22Rv1 (cell line): Measurements from ENCODE around the gene PRR3.

Experiments
- H3K27ac ChIP-seq: fragments of 450-650 bp; 2 replicates; pipeline ENCODE4 v1.5.1; 2017
- ZFX ChIP-seq: fragments of 450-650 bp; IDR thresholded peaks from 2 replicates; pipeline ENCODE4 v1.6.1; 2017; ENCODE audit warnings: antibody characterized with exemption, borderline replicate concordance
- TF ChIP-seq, protein P1 (sequence below): fragments of 450-650 bp; IDR thresholded peaks from 2 replicates; pipeline ENCODE4 v1.5.1; 2017; ENCODE audit warnings: mild to moderate bottlenecking

PRR3 gene

DNA sequence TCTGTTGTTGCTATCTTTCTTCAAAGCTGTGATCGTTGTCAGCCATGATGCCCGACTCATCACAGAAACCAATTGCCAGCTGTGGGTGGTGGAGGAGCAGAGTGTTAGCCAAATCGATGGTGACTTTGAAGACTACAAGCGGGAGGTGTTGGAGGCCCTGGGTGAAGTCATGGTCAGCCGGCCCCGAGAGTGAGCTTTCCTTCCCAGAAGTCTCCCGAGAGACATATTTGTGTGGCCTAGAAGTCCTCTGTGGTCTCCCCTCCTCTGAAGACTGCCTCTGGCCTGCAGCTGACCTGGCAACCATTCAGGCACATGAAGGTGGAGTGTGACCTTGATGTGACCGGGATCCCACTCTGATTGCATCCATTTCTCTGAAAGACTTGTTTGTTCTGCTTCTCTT, 33.4 kb downstream of the PRR3 start:
- TF ChIP-seq, protein P1, sequence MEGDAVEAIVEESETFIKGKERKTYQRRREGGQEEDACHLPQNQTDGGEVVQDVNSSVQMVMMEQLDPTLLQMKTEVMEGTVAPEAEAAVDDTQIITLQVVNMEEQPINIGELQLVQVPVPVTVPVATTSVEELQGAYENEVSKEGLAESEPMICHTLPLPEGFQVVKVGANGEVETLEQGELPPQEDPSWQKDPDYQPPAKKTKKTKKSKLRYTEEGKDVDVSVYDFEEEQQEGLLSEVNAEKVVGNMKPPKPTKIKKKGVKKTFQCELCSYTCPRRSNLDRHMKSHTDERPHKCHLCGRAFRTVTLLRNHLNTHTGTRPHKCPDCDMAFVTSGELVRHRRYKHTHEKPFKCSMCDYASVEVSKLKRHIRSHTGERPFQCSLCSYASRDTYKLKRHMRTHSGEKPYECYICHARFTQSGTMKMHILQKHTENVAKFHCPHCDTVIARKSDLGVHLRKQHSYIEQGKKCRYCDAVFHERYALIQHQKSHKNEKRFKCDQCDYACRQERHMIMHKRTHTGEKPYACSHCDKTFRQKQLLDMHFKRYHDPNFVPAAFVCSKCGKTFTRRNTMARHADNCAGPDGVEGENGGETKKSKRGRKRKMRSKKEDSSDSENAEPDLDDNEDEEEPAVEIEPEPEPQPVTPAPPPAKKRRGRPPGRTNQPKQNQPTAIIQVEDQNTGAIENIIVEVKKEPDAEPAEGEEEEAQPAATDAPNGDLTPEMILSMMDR = no peak
- TF ChIP-seq ZFX = no peak
- H3K27ac ChIP-seq = no peak overlapping the region

DNA sequence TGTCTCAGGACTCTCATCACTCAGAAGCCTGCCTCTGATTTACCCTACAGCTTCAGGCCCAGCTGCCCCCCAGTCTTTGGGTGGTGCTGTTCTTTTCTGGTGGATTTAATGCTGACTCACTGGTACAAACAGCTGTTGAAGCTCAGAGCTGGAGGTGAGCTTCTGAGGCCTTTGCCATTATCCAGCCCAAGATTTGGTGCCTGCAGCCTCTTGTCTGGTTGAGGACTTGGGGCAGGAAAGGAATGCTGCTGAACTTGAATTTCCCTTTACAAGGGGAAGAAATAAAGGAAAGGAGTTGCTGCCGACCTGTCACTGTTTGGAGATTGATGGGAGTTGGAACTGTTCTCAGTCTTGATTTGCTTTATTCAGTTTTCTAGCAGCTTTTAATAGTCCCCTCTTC, 33.9 kb downstream of the PRR3 start:
- H3K27ac ChIP-seq = no peak overlapping the region
- TF ChIP-seq, protein P1 = no peak
- no peak for TF ChIP-seq ZFX

DNA sequence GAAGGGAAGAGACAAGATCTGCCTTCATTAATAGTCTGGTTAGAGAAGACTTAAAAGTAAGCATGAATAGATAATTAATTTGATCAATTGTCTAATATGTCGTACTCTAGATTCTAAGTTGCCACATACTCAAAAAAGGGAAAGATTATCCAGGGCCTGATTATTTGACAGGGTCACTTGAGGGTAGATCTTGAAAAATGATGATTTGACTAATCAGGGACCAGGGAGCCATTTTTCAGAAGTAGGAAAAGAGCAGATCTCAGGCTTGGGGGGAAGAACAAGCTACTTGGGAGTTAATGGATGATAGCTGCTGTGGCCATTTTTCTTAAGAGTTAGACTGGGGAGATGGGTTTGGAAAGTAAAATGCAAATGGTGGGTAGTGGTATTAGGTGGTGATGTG, 35.2 kb downstream of the PRR3 start:
- TF ChIP-seq ZFX = no peak
- TF ChIP-seq, protein P1 = no peak
- H3K27ac ChIP-seq = no peak overlapping the region

DNA sequence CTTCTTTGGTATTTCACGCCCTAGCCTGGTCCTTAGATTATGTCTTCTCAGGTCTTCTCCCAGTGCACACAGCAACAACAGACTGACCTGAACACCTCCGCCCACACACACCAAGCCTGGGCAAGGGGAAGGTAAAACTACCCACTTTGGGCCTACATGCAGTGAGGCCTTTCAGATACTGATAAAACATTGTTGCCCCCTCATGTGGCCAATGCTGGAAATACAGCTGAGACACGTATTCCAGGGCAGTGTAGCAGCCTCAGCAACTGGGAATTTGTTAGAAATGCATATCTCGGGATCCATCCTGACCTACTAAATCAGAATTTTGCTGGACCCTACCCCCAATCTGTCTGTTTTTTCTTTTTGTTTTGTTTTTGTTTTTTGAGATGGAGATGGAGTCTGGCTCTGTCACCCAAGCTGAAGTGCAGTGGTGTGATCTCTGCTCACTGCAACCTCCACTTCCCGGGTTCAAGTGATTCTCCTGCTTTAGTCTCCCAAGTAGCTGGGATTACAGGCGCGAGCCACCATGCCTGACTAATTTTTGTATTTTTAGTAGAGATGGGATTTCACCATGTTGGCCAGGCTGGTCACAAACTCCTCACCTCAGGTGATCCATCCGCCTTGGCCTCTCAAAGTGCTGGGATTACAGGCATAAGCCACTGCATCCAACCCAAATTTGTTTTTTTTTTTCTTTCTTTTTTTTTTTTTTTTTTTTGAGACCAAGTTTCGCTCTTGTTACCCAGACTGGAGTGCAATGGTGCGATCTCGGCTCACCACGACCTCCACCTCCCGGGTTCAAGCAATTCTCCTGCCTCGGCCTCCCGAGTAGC, 40.4 kb downstream of the PRR3 start:
- 0 out of 2 replicates have a peak overlapping the region, but pooled peaks have one; percentile 10 for H3K27ac ChIP-seq
- TF ChIP-seq, protein P1 = peak; percentile 86

DNA sequence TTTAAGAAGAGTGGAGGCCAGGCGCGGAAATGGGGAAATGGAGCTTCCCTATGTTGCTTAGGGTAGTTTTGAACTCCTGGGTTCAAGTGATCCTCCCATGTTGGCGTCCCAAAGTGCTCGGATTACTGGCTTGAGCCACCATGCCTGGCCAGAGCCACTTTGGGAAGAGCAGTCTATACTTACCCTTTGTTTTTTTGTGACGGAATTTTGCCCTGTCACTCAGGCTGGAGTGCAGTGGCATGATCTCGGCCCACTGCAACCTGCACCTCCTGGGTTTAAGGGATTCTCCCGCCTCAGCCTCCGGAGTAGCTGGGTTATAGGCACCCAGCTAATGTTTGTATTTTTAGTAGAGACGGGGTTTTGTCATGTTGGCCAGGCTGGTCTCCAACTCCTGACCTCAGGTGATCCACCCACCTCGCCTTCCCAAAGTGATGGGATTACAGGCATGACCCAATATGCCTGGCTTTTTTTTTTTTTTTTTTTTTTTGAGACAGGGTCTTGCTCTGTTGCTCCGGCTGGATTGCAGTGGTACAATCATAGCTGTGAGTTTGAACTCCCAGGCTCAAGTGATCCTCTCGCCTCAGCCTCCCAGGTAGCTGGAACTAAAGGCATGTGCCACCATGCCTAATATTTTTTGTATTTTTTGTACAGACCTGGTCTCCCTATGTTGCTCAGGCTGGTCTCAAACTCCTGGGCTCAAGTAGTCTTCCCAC, 42.0 kb downstream of the PRR3 start:
- peak overlapping the region; percentile 36 for H3K27ac ChIP-seq
- no peak for TF ChIP-seq ZFX
- TF ChIP-seq, protein P1 = no peak

GRCh38 chr6:30599625-30600324, 42.7 kb downstream of the PRR3 start:
- no peak for TF ChIP-seq ZFX
- TF ChIP-seq, protein P1 = no peak
- peak overlapping the region; percentile 36 for H3K27ac ChIP-seq

DNA sequence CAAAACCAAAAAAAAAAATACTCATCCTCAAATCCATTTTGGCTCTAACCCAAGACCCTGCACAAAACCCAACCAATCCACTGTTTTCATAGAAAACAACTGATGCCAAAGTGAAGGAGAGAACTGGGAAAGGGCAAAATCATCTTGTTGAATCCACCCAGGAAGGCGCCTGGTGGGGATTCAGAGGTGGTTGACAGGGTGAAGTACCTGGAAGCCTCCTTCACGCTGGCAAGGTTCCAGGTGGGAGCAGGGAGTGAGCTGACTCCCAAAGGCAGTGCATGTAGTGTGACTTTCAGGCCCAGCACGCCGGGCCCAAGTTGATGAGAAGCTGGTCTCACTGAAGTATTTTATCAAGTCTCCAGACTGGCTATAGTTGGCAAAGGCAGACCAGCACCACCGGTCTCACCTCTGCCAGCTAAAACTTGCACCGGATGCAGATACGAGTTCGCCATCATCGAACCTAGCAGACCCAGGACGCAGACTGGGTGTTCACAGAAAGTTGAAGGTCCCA, 43.4 kb downstream of the PRR3 start:
- peak overlapping the region; percentile 36 for H3K27ac ChIP-seq
- TF ChIP-seq, protein P1 = no peak
- TF ChIP-seq ZFX = no peak
